Measurements from ENCODE around the gene ST8SIA1. TPM values are rescaled to one million over a fixed set of nuclear protein-coding genes. Genes with fewer than 3 reads are reported as not detected.

Gene ST8SIA1
- total RNA-seq, 1 experiment from 2014 or later = not detected

GRCh38 chr12:22196236-22196635 is 138.3 kb downstream of the ST8SIA1 start:
- WGBS (ENCODE audit: extremely low coverage, insufficient read length, low lambda C conversion rate) = no CpG with 5 or more reads among the region's 1 CpG
- Histone ChIP-seq H2BK12ac (ENCODE audit: insufficient read length, low read depth, low read length) (no peak overlapping the region), H3K79me1 (ENCODE audit: insufficient read depth, low read depth, low read length, poor library complexity, severe bottlenecking) (no peaks in the 10 kb centered on the region), H3K9ac (ENCODE audit: extremely low read depth, insufficient read length, low read length) (no peak overlapping the region), H4K8ac (replicated peaks; ENCODE audit: insufficient read length, low read depth, low read length) (no peak overlapping the region), H3K79me2 (ENCODE audit: insufficient read depth, low read length) (no peaks in the 10 kb centered on the region), H2BK120ac (ENCODE audit: low read depth, low read length, poor library complexity, severe bottlenecking) (no peak overlapping the region), H3K23ac (ENCODE audit: insufficient read length, low read depth, low read length) (no peak overlapping the region), H4K5ac (ENCODE audit: insufficient read length, low read depth, low read length) (no peak overlapping the region), H2AK5ac (ENCODE audit: insufficient read length, low read length) (no peak overlapping the region), H3T11ph (ENCODE audit: low read length) (no peak overlapping the region), H3K56ac (ENCODE audit: insufficient read length, low read depth, low read length) (no peak overlapping the region), H2BK15ac (ENCODE audit: low read depth, low read length) (no peak overlapping the region), H3K18ac (ENCODE audit: insufficient read length, low read depth, low read length) (no peak overlapping the region), H2BK20ac (ENCODE audit: low read depth, low read length, poor library complexity, severe bottlenecking) (no peak overlapping the region), H3K4me2 (ENCODE audit: insufficient read depth, insufficient read length, low read length) (no peak overlapping the region), H2AFZ (ENCODE audit: low read length) (no peak overlapping the region), H3K4me1 (ENCODE audit: insufficient read depth, low read length) (no peaks in the 10 kb centered on the region), H3K27me3 (ENCODE audit: insufficient read depth, low read length) (no peaks in the 10 kb centered on the region), H4K91ac (ENCODE audit: insufficient read length, low read depth, low read length) (no peak overlapping the region), H3K4ac (ENCODE audit: low read depth, low read length) (no peak overlapping the region), H3K9me3 (ENCODE audit: control insufficient read depth, low read depth, low read length) (no peaks in the 10 kb centered on the region), H4K20me1 (ENCODE audit: control insufficient read depth, insufficient read depth, insufficient read length) (no peaks in the 10 kb centered on the region), H3K23me2 (ENCODE audit: insufficient read length, low read depth, low read length, poor library complexity, severe bottlenecking) (no peaks in the 10 kb centered on the region), H3K27ac (ENCODE audit: insufficient read length, low read depth, low read length) (no peak overlapping the region), H2BK5ac (ENCODE audit: insufficient read length, low read length) (no peak overlapping the region), H3K14ac (ENCODE audit: insufficient read depth, low read length) (no peak overlapping the region)
- Mint-ChIP-seq H3K36me3 (ENCODE audit: insufficient read depth in 1 of 3, low read depth in 3 of 3) (no peaks in the 10 kb centered on the region), H3K9me3 (no peaks in the 10 kb centered on the region), H3K4me3 (no peak overlapping the region), H3K27ac (0 out of 7 replicates have a peak overlapping the region, but pooled peaks of 1 of the 3 experiments have one; percentile 25), H3K4me1 (no peaks in the 10 kb centered on the region), H3K27me3 (ENCODE audit: low read depth) (no peaks in the 10 kb centered on the region)
- no peak for DNase-seq
- no peak for TF ChIP-seq CTCF (conservative IDR thresholded peaks at IDR 0.05)
